COR-L47 (cell line): ENCODE measurements around the gene TRIM46.
"Not testable (repeated sequence)": the region's sequence is repeated elsewhere in the genome, so short reads cannot be mapped to it uniquely, and the experiment has no call there.

Experiments used
- DNase-seq: peaks from one replicate; lab custom pipeline; 2025; lab: John Stamatoyannopoulos, UW

TRIM46 gene

GRCh38 chr1:155139895-155140629 lies 33.6 kb upstream of the TRIM46 start, which contains the start of gene DPM3:
TSS of gene DPM3 (minus strand) at chr1:155140531. CDS start at chr1:155140240, 291 bp downstream.
- peak; percentile 77 for DNase-seq

- no peak for DNase-seq
Measured at GRCh38 chr1:155140630-155140953, 33.1 kb upstream of the TRIM46 start.

DNA sequence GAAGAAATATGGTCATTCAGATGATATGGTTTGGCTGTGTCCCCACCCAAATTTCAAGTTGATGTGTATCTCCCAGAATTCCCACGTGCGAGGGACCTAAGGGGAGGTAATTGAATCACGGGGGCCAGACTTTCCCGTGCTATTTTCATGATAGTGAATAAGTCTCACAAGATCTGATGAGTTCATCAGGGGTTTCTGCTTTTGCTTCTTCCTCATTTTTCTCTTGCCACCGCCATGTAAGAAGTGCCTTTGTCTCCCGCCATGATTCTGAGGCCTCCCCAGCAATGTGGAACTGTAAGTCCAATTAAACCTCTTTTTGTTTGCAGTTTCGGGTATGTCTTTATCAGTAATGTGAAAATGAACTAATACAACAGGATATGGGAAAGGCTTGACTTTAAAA lies 31.9 kb upstream of the TRIM46 start:
- DNase-seq = no peak

GRCh38 chr1:155145491-155145890 lies 28.2 kb upstream of the TRIM46 start:
- DNase-seq = no peak

GRCh38 chr1:155155996-155156643 lies 17.5 kb upstream of the TRIM46 start:
- not testable (repeated sequence) for DNase-seq

DNA sequence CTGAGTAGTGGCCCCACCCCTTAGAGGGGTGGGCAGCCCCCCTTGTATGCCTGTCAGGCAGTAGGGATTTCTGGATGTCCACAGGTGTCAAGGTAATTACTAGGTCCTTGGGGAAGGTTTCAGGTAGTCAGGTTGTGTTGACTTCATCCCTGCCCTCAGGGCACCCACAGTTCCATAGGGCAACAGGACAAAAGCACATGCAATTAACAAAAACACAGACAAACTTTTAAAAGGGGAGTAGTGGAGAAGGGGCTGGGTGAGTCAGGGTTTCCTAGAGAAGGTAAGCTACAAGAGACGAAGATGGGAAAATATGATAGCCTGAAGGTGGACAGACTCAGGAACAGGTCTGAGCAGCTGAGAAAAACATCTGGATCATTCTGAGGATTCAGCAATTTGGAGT lies 14.7 kb upstream of the TRIM46 start:
- DNase-seq = no peak

GRCh38 chr1:155160128-155160527 lies 13.5 kb upstream of the TRIM46 start:
- DNase-seq = no peak

DNA sequence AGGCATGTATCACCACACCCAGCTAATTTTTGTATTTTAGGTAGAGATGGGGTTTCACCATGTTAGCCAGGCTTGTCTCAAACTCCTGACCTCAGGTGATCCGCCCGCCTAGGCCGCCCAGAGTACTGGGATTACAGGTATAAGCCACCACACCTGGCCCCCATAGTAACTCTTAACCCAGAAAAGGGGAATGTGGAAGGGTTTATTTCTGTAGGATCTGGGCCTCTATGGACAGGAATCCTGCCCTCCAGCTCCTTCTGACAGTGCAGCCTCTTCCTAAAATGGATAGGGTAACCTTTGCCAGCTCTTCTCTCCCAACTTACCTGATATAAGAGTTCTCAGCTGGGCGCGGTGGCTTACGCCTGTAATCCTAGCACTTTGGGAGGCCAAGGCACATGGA lies 11.0 kb upstream of the TRIM46 start:
- not testable (repeated sequence) for DNase-seq

- DNase-seq = not testable (repeated sequence)
Measured at GRCh38 chr1:155163785-155164184, 9.9 kb upstream of the TRIM46 start.

DNA sequence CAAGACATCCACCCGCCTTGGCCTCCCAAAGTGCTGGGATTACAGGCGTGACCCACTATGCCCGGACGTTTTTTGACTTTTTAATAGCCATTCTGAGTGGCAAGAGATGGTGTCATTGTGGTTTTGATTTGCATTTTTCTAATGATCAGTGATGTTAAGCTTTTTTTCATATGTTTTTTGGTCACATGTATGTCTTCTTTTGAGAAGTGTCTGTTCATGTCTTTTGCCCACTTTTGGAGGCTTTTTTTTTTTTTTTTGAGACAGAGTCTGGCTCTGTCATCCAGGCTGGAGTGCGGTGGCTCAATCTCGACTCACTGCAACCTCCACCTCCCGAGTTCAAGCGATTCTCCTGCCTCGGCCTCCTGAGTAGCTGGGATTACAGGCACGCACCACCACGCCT lies 9.0 kb upstream of the TRIM46 start:
- not testable (repeated sequence) for DNase-seq

DNA sequence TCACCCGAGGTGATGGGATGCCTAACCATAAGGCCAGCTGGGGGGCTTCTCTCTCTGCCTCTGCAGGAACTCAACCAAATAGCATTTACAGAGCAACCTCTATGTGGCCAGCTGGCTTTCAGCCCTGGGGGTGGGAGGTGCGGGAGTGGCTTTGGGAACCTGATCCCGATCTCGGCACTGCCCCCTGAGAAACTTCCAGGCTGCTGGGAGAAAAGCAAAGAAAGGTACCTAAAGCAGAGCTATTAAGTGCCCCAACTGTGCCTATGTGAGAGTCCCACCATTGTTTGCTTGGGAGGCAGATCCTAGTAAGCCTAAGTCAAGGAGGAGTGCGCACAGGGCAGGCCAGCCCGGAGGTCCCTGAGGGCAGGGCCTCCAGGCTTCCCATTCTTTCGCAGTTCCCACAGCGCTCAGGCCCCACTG lies 7.6 kb upstream of the TRIM46 start:
- no peak for DNase-seq

DNA sequence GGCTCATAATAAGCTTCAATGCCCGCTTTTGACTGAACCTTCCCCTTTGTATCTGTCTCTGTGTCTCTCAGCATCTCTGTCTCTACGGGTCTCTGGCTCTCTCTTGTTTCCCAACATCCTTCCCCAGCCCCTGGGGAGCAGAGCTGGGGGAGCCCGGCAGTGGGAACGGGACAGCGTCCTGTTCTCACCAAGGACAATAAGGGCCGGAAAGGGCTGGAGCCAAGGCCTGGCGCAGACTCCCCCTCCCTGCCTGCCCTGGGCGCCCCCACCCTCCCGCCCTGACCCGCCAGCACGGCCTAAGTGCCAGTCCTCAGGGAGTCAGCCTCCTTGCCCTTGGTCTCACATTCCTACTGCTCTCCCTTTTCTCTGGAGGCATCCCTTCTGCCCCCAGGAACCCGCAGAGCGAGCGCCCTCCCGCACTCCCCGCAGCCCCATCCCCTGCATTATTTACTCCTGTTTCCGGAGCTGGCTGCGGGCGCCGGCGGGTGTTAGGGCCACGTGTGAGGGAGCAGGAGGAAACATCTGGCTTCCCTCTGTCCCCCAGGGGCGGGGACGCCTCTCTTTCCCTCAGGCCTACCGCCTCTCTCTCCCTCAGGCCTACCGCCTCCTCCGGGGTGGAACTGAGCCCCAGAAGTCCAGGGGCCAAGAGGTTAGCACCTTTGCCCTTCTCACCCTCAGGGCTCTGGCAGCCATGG lies 7.0 kb upstream of the TRIM46 start:
- peak; percentile 79 for DNase-seq

GRCh38 chr1:155167166-155168104 lies 6.2 kb upstream of the TRIM46 start:
- peak; percentile 97 for DNase-seq

DNA sequence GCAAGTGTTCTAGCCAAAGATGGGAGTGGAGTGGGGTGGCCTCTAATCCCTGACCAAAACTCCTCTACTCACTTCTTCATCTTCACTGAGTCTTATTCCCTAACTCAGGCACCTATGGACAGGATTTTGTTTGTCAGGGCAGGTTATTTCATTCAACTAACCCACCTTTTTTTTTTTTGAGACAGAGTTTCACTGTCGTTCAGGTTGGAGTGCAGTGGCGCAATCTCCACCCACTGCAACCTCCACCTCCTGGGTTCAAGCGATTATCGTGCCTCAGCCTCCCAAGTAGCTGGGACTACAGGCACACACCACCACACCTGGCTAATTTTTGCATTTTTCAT lies 5.6 kb upstream of the TRIM46 start:
- DNase-seq = not testable (repeated sequence)

DNA sequence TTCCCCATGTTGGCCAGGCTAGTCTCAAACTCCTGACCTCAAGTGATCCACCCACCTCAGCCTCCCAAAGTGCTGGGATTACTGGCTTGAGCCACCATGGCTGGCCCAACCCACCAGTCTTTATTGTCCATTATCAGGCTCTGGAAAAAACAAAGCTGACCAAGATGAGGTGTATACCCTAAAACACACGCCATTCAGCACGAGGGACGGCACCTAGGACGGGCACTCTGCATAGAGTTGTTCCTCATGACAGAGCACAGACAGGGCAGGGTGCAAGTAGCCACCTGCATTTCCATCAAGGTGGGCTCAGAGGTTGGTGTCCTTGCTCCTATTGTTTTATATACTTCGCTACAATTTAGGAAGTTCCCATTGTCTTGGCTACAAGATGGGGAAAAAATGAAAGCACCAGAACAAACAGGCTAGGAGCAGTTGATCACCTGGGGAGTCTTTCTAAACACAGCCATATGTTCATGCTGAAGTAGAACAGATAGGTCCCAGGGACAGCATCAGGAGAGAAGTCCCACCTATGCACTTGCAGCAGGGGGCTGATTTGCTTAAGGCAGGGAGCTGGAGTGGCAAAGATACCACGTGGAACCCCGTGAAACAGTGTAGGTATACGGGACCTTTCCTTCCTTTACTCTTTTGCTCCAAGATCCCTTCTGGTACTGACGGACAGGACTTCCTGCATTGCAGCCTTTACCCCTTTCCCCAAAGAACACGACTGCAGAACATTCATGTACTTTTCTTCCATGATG lies 5.0 kb upstream of the TRIM46 start:
- no peak for DNase-seq

DNA sequence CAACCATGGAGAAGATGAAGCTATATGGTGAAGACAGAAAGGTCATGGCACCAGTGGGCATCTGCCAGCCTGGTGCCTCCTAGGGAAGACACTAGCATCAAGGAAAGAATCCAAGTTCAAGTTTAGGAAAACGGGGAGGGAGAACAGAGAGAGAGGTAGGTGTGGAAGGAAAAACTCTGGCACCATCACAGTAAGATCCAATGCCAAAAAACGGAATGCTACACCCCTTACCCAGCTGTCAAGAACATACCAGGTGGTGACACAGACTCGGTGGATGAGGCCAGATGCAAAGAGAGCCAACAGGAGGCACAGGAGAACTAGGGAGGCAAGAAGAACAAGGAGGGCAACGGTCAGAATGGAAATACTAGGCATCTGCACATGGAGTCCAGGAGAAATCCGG lies 4.1 kb upstream of the TRIM46 start:
- no peak for DNase-seq

DNA sequence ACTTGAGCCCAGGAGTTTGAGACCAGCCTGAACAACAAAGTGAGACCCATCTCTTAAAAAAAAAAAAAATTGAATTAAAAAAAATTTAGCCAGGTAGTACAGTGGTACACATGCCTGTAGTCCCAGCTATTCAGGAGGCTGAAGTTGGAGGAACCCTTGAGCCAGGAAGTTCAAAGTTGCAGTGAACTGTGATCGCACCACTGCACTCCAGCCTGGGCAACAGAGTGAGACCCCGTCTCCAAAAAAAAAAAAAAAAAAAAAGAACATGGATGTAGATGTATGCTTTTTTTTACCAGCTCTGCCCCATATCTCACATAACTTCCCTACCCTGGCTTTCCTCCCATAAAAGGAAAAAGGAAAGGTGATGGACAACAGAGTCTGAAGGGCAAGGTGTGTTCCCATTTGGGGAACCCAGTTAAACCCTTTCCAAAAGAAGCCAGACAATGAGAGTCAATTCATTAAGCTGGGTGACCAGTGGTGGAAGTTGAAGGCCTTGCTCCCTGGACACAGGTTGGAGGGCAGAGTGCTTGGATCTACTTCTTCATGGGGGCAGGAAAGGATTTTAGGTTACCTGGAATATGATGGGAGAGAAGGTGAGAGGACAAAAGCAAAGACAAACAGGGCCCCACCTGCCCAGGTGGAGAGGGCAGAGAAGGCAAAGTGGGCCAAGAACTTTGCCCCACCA lies 3.4 kb upstream of the TRIM46 start:
- DNase-seq = no peak

DNA sequence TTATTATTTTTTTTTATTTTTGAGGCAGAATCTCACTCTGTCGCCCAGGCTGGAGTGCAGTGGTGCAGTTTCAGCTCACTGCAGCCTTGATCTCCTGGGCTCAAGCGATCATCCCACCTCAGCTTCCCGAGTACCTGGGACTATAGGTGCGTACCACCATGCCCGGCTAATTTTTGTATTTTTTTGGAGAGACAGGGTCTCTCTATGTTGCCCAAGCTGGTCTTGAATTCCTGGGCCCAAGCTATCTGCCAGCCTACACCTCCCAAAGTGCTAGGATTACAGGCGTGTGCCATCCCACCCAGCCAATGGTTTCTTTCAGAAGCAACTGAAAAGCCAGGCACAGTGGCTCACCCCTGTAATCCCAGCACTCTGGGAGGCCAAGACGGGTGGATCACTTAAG lies 2.8 kb upstream of the TRIM46 start:
- DNase-seq = no peak

DNA sequence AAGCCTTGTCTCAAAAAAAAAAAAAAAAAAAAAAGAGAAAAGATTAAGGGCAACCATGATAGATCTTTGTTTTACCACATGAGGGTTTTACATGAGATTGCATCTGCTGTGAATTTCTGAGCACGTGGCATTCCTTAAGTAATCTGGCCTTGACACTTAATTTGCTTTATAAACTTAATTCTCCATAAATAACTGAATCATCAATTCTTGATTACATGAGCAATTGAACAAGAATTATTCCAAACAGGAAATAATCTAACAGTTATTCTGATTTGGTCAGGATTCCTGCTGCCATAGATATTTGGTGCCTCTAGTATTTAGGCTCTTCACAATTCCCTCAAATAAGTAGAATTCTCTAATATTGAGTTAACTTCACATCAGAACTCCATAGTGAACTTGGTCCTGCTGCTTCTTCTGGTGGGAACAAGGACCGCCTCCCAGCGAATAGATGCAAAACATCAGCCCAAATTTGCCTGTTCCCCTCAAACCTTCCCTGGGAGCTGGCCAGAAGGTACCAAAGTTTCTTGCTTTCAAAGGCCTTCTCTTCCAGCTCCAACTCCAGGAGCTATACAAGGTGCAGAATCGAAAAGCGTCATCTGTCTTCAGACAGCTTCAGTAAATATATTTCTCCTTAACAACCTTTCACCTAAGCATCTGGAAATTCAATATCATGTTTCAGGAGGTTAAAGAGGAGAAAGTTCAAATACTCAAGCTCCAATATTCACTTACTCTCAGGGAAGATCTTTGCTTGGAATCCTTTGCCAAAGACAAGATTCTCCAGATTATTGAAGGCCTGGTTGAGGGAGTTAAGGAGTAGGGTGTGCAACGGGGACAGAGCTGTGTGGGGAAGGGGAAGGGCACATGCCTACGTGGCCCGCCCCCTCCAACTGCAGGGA lies 1.6 kb upstream of the TRIM46 start:
- DNase-seq = no peak
